HCT116 (cell line): Measurements from ENCODE around the gene UBXN11. TPM values are rescaled to one million over a fixed set of nuclear protein-coding genes. Genes with fewer than 3 reads are reported as not detected.

Source experiments
- ATAC-seq: fragments of 200-7000 bp; cut with Tn5 transposase; 2 replicates; pipeline ENCODE4 v1.9.1; 2020; ENCODE audit warnings: mild to moderate bottlenecking, moderate library complexity
- BruUV-seq: library from RNA; stranded (reverse); fragments of 400-500 nt; replicated peaks from 2 replicates; lab custom pipeline; 2021; lab: Mats Ljungman, UMichigan
- CTCF ChIA-PET: fragments of 300-600 bp; sonication (Branson Sonifier 250); formaldehyde crosslinking; loops from one replicate; lab custom pipeline; 2021; ENCODE audit warnings: antibody characterized with exemption; lab: Charles Lee
- POLR2A ChIA-PET: fragments of 300-600, 350-600 bp; sonication (Branson Sonifier 250); formaldehyde crosslinking; loops from one replicate; lab custom pipeline; 2021; ENCODE audit warnings: antibody characterized with exemption; lab: Charles Lee
- RAD21 ChIA-PET, 2 experiments: fragments of 300-600 bp; sonication (Branson Sonifier 250); formaldehyde crosslinking; loops; one replicate each; lab custom pipeline; 2023; ENCODE audit warnings: low total read pairs in 2 of 2; ENCODE audit not compliant: uncharacterized antibody in 2 of 2, unreplicated experiment in 2 of 2, low non-redundant PET in 1 of 2; lab: Charles Lee
- DNase-seq: peaks from one replicate; pipeline ENCODE4 v3.0.0-alpha.2; 2010; ENCODE audit warnings: low read depth, low spot score
- H2AFZ ChIP-seq: fragments of 200-600 bp; shearing (Covaris generic), sonication (generic); 2 replicates; pipeline ENCODE4 v1.6.1; 2017; ENCODE audit warnings: low read depth, mixed run types, mixed read lengths, antibody characterized with exemption, low read length; ENCODE audit not compliant: poor library complexity, severe bottlenecking
- H3K27ac ChIP-seq: 2 replicates; pipeline ENCODE4 v1.5.1; 2012; ENCODE audit warnings: low read depth, low read length
- H3K27me3 ChIP-seq: fragments of 200-600 bp; sonication (generic); 2 replicates; pipeline ENCODE4 v1.6.1; 2016; ENCODE audit warnings: mixed run types, low read length, mixed read lengths; ENCODE audit not compliant: insufficient read depth
- H3K36me3 ChIP-seq, 2 experiments: fragments of 200-500 bp in 1 of 2; fragments of 200-600 bp in 1 of 2; sonication (Bioruptor generic) in 1 of 2; sonication (generic) in 1 of 2; 2 replicates each; pipeline versions ENCODE4 v1.5.1 to v1.6.1; 2014 to 2016; ENCODE audit warnings: low read length in 2 of 2, inconsistent platforms in 1 of 2, mixed read lengths in 1 of 2, mixed run types in 1 of 2; ENCODE audit not compliant: insufficient read depth in 2 of 2, control insufficient read depth in 1 of 2
- H3K4me1 ChIP-seq, 2 experiments: fragments of 200-600 bp in 1 of 2; sonication (generic) in 1 of 2; 2 replicates each; pipeline versions ENCODE4 v1.5.1 to v1.6.1; 2012 to 2017; ENCODE audit warnings: low read length in 2 of 2, inconsistent platforms in 1 of 2, mild to moderate bottlenecking in 1 of 2, mixed read lengths in 1 of 2, mixed run types in 1 of 2, moderate library complexity in 1 of 2; ENCODE audit not compliant: insufficient read depth in 2 of 2, control insufficient read depth in 1 of 2
- H3K4me2 ChIP-seq: fragments of 200-600 bp; sonication (generic); 2 replicates; pipeline ENCODE4 v1.6.1; 2017; ENCODE audit warnings: mixed run types, low read length, mixed read lengths
- H3K4me3 ChIP-seq, 2 experiments: fragments of 200-600 bp in 1 of 2; sonication (generic) in 1 of 2; replicated peaks in 1 of 2; 2 replicates each; pipeline ENCODE4 v1.5.1; 2011 to 2016; ENCODE audit warnings: low read length in 2 of 2, control low read depth in 1 of 2, low read depth in 1 of 2, mild to moderate bottlenecking in 1 of 2, mixed read lengths in 1 of 2, mixed run types in 1 of 2
- H3K79me2 ChIP-seq: fragments of 200-600 bp; sonication (generic); 2 replicates; pipeline ENCODE4 v1.6.1; 2017; ENCODE audit warnings: mild to moderate bottlenecking, mixed run types, low read length, moderate library complexity, mixed read lengths; ENCODE audit not compliant: insufficient read depth
- H3K9ac ChIP-seq: fragments of 200-600 bp; sonication (generic); 2 replicates; pipeline ENCODE4 v1.6.1; 2016; ENCODE audit warnings: low read length, mixed read lengths
- H3K9me2 ChIP-seq: fragments of 200-600 bp; sonication (generic), shearing (Covaris generic); 2 replicates; pipeline ENCODE4 v1.6.1; 2017; ENCODE audit warnings: mixed run types, mild to moderate bottlenecking, moderate library complexity; ENCODE audit not compliant: insufficient read depth
- H3K9me3 ChIP-seq, 2 experiments: fragments of 200-500 bp in 1 of 2; fragments of 200-600 bp in 1 of 2; sonication (Bioruptor generic) in 1 of 2; sonication (generic) in 1 of 2; 2 replicates each; pipeline ENCODE4 v1.6.1; 2014 to 2017; ENCODE audit warnings: low read length in 2 of 2, mixed read lengths in 2 of 2, inconsistent platforms in 1 of 2, low read depth in 1 of 2, mild to moderate bottlenecking in 1 of 2, mixed run types in 1 of 2, moderate library complexity in 1 of 2; ENCODE audit not compliant: control insufficient read depth in 1 of 2, insufficient read depth in 1 of 2
- H4K20me1 ChIP-seq: fragments of 200-600 bp; sonication (generic), shearing (Covaris generic); 2 replicates; pipeline ENCODE4 v1.6.1; 2017; ENCODE audit warnings: mixed run types, mild to moderate bottlenecking, moderate library complexity; ENCODE audit not compliant: insufficient read depth
- CBX3 ChIP-seq: IDR thresholded peaks from 2 replicates; pipeline ENCODE4 v1.6.1; 2012; ENCODE audit warnings: low read depth
- CEBPB ChIP-seq: IDR thresholded peaks from 2 replicates; pipeline ENCODE4 v1.6.1; 2012; ENCODE audit warnings: low read depth
- ELF1 ChIP-seq: IDR thresholded peaks from 2 replicates; pipeline ENCODE4 v1.6.1; 2012; ENCODE audit warnings: low read depth, borderline replicate concordance
- EZH2 ChIP-seq: fragments of 200-600 bp; sonication (generic); IDR thresholded peaks from 2 replicates; pipeline ENCODE4 v1.6.1; 2017; ENCODE audit warnings: antibody characterized with exemption, mixed run types
- EZH2phosphoT487 ChIP-seq: fragments of 200-600 bp; IDR thresholded peaks from 2 replicates; pipeline ENCODE4 v1.6.1; 2018; ENCODE audit warnings: antibody characterized with exemption, borderline replicate concordance
- JUND ChIP-seq: IDR thresholded peaks from 2 replicates; pipeline ENCODE4 v1.6.1; 2012
- POLR2A ChIP-seq: IDR thresholded peaks from 2 replicates; pipeline ENCODE4 v1.7.0; 2011; ENCODE audit warnings: borderline replicate concordance; ENCODE audit not compliant: insufficient read depth, insufficient read length; ENCODE audit errors: extremely low read depth
- POLR2AphosphoS5 ChIP-seq: IDR thresholded peaks from 2 replicates; pipeline ENCODE4 v1.6.1; 2011; ENCODE audit warnings: mild to moderate bottlenecking, low read depth, low read length, moderate library complexity
- RAD21 ChIP-seq: IDR thresholded peaks from 2 replicates; pipeline ENCODE4 v1.6.1; 2012; ENCODE audit warnings: low read depth, mild to moderate bottlenecking
- SP1 ChIP-seq: IDR thresholded peaks from 2 replicates; pipeline ENCODE4 v1.6.1; 2012; ENCODE audit warnings: low read depth
- SRF ChIP-seq: IDR thresholded peaks from 2 replicates; pipeline ENCODE4 v1.6.1; 2012; ENCODE audit warnings: low read depth
- YY1 ChIP-seq: IDR thresholded peaks from 2 replicates; pipeline ENCODE4 v1.6.1; 2011; ENCODE audit warnings: low read length, low read depth, moderate library complexity, mild to moderate bottlenecking; ENCODE audit not compliant: insufficient replicate concordance; ENCODE audit errors: extremely low read depth
- ZFX ChIP-seq: fragments of 450-650 bp; IDR thresholded peaks from 2 replicates; pipeline ENCODE4 v1.6.1; 2017
- ZNF274 ChIP-seq: fragments of 200-500 bp; sonication (Bioruptor generic); IDR thresholded peaks from 2 replicates; pipeline ENCODE4 v1.6.1; 2014; ENCODE audit warnings: mild to moderate bottlenecking, low read depth, low read length, inconsistent platforms
- intact Hi-C: fragments of 100-400 bp; cut with micrococcal nuclease; formaldehyde crosslinking; loops from 2 replicates; pipeline ENCODE4 v1.10.0; 2022
- total RNA-seq: library from RNA; stranded (reverse); gene quantifications from one replicate; pipeline ENCODE4 v1.2.1, GENCODE V29; 2021; ENCODE audit not compliant: unreplicated experiment
- TF ChIP-seq, protein P1 (sequence below): IDR thresholded peaks from 2 replicates; pipeline ENCODE4 v1.6.1; 2011; ENCODE audit warnings: mild to moderate bottlenecking, low read length, moderate library complexity; ENCODE audit not compliant: insufficient replicate concordance; ENCODE audit errors: extremely low read depth
- TF ChIP-seq, protein P2 (sequence below), 3 experiments: fragments of 200-600 bp in 1 of 3; sonication (generic) in 1 of 3; IDR thresholded peaks in 2 of 3; conservative IDR thresholded peaks in 1 of 3; 2 replicates each; pipeline ENCODE4 v1.5.1; 2012 to 2017; ENCODE audit warnings: low read depth in 2 of 3, low read length in 2 of 3, antibody characterized with exemption in 1 of 3, borderline replicate concordance in 1 of 3, control low read depth in 1 of 3, mild to moderate bottlenecking in 1 of 3, mixed read lengths in 1 of 3, mixed run types in 1 of 3, moderate library complexity in 1 of 3; ENCODE audit not compliant: insufficient read depth in 1 of 3
- TF ChIP-seq, protein P3 (sequence below): IDR thresholded peaks from 2 replicates; pipeline ENCODE4 v1.6.1; 2012
- TF ChIP-seq, protein P4 (sequence below): IDR thresholded peaks from 2 replicates; pipeline ENCODE4 v1.6.1; 2012; ENCODE audit warnings: low read depth
- TF ChIP-seq, protein P5 (sequence below): IDR thresholded peaks from 2 replicates; pipeline ENCODE4 v1.6.1; 2012

UBXN11 gene
- total RNA-seq, 1 experiment from 2014 or later = 19.3 TPM

DNA sequence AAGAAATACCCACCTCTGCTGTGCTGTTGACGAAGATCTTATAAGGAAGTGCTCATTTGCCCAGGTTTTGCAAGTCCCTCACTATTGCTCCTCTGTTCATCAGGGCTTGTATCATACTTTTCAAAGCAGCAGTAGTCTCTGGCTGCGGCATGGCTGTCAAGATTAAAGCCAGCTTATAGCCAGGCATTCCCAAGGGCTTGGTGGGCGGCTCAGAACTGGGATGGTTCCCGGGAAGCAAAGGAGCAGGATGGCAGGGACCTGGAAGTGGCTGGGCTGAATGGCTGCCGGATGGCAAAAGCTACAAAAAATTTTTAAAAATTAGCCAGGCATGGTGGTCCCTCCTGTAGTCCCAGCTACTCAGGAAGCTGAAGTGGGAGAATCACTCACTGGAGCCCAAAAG lies 43.2 kb downstream of the UBXN11 start:
- ChIA-PET POLR2A (no interaction called here), RAD21 (no interaction called here), CTCF (interaction anchor here (1.0 kb wide), 1 partner anchor 11 kb away, joined by 3 read pairs; no protein-coding TSS in a partner anchor)
- Histone ChIP-seq H3K27me3 (no peaks in the 10 kb centered on the region), H3K4me2 (no peak overlapping the region), H3K9me2 (no peaks in the 10 kb centered on the region), H3K9me3 (0 out of 4 replicates have a peak, but pooled peaks cover 0 to under 1% of the 10 kb centered on the region in 2 experiments), H3K36me3 (peaks cover 41 to 58% of the 10 kb centered on the region in 2 experiments), H3K4me1 (no peaks in the 10 kb centered on the region), H3K9ac (no peak overlapping the region), H2AFZ (no peak overlapping the region), H3K27ac (no peak overlapping the region), H4K20me1 (no peaks in the 10 kb centered on the region), H3K79me2 (no peaks in the 10 kb centered on the region), H3K4me3 (no peak overlapping the region)
- intact Hi-C loops = no loop called here
- no TSS peak for BruUV-seq
- DNase-seq (no peak), ATAC-seq (no peak)
- TF ChIP-seq, protein P1, sequence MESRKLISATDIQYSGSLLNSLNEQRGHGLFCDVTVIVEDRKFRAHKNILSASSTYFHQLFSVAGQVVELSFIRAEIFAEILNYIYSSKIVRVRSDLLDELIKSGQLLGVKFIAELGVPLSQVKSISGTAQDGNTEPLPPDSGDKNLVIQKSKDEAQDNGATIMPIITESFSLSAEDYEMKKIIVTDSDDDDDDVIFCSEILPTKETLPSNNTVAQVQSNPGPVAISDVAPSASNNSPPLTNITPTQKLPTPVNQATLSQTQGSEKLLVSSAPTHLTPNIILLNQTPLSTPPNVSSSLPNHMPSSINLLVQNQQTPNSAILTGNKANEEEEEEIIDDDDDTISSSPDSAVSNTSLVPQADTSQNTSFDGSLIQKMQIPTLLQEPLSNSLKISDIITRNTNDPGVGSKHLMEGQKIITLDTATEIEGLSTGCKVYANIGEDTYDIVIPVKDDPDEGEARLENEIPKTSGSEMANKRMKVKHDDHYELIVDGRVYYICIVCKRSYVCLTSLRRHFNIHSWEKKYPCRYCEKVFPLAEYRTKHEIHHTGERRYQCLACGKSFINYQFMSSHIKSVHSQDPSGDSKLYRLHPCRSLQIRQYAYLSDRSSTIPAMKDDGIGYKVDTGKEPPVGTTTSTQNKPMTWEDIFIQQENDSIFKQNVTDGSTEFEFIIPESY = no peak
- TF ChIP-seq RAD21 (no peak), POLR2A (no peak), SRF (no peak), SP1 (no peak), POLR2AphosphoS5 (no peak), JUND (no peak), ZNF274 (no peak), EZH2 (no peak), ELF1 (no peak), ZFX (no peak), CEBPB (no peak), CBX3 (no peak), YY1 (no peak), EZH2phosphoT487 (no peak)
- TF ChIP-seq, protein P2, sequence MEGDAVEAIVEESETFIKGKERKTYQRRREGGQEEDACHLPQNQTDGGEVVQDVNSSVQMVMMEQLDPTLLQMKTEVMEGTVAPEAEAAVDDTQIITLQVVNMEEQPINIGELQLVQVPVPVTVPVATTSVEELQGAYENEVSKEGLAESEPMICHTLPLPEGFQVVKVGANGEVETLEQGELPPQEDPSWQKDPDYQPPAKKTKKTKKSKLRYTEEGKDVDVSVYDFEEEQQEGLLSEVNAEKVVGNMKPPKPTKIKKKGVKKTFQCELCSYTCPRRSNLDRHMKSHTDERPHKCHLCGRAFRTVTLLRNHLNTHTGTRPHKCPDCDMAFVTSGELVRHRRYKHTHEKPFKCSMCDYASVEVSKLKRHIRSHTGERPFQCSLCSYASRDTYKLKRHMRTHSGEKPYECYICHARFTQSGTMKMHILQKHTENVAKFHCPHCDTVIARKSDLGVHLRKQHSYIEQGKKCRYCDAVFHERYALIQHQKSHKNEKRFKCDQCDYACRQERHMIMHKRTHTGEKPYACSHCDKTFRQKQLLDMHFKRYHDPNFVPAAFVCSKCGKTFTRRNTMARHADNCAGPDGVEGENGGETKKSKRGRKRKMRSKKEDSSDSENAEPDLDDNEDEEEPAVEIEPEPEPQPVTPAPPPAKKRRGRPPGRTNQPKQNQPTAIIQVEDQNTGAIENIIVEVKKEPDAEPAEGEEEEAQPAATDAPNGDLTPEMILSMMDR (IDR thresholded peaks at IDR 0.05 in 2 of 3, conservative IDR thresholded peaks at IDR 0.05 in 1 of 3; ENCODE audit: borderline replicate concordance in 1 of 3, insufficient read depth in 1 of 3, low read depth in 2 of 3, low read length in 2 of 3) = no peak
- TF ChIP-seq, protein P3, sequence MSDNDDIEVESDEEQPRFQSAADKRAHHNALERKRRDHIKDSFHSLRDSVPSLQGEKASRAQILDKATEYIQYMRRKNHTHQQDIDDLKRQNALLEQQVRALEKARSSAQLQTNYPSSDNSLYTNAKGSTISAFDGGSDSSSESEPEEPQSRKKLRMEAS = no peak
- TF ChIP-seq, protein P4, sequence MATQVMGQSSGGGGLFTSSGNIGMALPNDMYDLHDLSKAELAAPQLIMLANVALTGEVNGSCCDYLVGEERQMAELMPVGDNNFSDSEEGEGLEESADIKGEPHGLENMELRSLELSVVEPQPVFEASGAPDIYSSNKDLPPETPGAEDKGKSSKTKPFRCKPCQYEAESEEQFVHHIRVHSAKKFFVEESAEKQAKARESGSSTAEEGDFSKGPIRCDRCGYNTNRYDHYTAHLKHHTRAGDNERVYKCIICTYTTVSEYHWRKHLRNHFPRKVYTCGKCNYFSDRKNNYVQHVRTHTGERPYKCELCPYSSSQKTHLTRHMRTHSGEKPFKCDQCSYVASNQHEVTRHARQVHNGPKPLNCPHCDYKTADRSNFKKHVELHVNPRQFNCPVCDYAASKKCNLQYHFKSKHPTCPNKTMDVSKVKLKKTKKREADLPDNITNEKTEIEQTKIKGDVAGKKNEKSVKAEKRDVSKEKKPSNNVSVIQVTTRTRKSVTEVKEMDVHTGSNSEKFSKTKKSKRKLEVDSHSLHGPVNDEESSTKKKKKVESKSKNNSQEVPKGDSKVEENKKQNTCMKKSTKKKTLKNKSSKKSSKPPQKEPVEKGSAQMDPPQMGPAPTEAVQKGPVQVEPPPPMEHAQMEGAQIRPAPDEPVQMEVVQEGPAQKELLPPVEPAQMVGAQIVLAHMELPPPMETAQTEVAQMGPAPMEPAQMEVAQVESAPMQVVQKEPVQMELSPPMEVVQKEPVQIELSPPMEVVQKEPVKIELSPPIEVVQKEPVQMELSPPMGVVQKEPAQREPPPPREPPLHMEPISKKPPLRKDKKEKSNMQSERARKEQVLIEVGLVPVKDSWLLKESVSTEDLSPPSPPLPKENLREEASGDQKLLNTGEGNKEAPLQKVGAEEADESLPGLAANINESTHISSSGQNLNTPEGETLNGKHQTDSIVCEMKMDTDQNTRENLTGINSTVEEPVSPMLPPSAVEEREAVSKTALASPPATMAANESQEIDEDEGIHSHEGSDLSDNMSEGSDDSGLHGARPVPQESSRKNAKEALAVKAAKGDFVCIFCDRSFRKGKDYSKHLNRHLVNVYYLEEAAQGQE = no peak
- TF ChIP-seq, protein P5, sequence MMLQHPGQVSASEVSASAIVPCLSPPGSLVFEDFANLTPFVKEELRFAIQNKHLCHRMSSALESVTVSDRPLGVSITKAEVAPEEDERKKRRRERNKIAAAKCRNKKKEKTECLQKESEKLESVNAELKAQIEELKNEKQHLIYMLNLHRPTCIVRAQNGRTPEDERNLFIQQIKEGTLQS = no peak
